ENCODE data around the gene PRKAG1. TPM values are rescaled to one million over a fixed set of nuclear protein-coding genes. Genes with fewer than 3 reads are reported as not detected.

PRKAG1 gene
- total RNA-seq, 4 donors from 2014 or later = 52.0 to 70.6 (median 64.3) TPM

DNA sequence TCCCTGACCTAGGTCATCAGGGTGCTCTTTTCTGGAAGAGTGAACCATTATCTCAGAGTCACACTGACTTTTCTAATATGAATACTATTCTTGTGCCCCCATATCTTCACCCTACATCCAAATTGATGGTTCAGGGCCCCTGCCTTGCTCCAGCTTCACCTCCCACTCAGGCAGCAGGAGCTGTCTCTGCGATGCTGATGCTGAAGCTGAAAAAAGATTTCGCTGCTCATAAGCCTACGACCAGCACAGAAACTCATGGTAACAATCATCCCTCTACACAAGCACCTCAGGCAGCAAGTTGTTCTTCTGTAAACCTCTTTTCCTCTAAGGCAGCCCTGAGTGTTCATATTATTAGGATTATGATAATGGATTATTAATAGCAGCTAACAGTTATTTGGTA, 64.5 kb downstream of the PRKAG1 start:
- Histone ChIP-seq H3K27ac (replicated peaks in 1 of 4) (no peak overlapping the region), H3K36me3 (peaks cover 0 to 22% (median 13%) of the 10 kb centered on the region in 4 donors), H3K4me3 (no peak overlapping the region), H3K4me1 (peaks cover 21 to 34% (median 31%) of the 10 kb centered on the region in 4 donors), H3K9me3 (no peaks in the 10 kb centered on the region), H3K27me3 (no peaks in the 10 kb centered on the region)
- intact Hi-C loops (cut with DNase I) = no loop called here
- WGBS = 96% methylated on average over 3 of the region's 3 CpGs
- DNase-seq (ENCODE audit: extremely low spot score) = no peak
- no peak for TF ChIP-seq EP300 (IDR thresholded peaks at IDR 0.05)
- TF ChIP-seq POLR2AphosphoS5 (IDR thresholded peaks at IDR 0.05) = no peak
- no peak for TF ChIP-seq POLR2A (IDR thresholded peaks at IDR 0.05; ENCODE audit: low read depth)
- TF ChIP-seq, protein P1, sequence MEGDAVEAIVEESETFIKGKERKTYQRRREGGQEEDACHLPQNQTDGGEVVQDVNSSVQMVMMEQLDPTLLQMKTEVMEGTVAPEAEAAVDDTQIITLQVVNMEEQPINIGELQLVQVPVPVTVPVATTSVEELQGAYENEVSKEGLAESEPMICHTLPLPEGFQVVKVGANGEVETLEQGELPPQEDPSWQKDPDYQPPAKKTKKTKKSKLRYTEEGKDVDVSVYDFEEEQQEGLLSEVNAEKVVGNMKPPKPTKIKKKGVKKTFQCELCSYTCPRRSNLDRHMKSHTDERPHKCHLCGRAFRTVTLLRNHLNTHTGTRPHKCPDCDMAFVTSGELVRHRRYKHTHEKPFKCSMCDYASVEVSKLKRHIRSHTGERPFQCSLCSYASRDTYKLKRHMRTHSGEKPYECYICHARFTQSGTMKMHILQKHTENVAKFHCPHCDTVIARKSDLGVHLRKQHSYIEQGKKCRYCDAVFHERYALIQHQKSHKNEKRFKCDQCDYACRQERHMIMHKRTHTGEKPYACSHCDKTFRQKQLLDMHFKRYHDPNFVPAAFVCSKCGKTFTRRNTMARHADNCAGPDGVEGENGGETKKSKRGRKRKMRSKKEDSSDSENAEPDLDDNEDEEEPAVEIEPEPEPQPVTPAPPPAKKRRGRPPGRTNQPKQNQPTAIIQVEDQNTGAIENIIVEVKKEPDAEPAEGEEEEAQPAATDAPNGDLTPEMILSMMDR (IDR thresholded peaks at IDR 0.05) = no peak

DNA sequence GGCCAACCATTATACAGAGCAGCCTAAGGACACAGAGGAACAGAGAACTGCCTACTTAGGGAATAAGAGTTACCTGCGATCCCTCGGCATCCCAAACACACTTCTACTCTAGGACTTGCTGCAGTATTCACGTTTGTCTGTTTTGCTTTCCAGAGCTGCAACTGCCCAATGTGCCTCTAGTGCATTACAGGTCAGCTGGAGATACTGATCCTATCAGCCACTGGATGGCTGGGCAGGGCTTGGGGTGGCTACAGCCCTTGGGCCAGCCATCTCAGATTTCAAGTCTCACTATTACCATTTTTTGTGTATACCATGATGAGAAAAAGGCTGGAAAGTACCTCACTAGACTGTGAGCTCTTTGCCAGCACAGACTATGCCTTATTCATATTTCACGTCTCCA, 65.9 kb downstream of the PRKAG1 start:
- no peaks in the 10 kb centered on the region for H3K27me3 ChIP-seq
- H3K4me1 ChIP-seq = peaks cover 19 to 31% (median 26%) of the 10 kb centered on the region in 4 donors
- H3K27ac ChIP-seq (replicated peaks in 1 of 4) = no peak overlapping the region
- no peak for DNase-seq (ENCODE audit: extremely low spot score)
- intact Hi-C loops (cut with DNase I) = no loop called here
- H3K4me3 ChIP-seq = no peak overlapping the region
- 88% methylated on average over 4 of the region's 4 CpGs for WGBS
- H3K9me3 ChIP-seq = no peaks in the 10 kb centered on the region
- TF ChIP-seq EP300 (IDR thresholded peaks at IDR 0.05) (no peak), POLR2AphosphoS5 (IDR thresholded peaks at IDR 0.05) (no peak), POLR2A (IDR thresholded peaks at IDR 0.05; ENCODE audit: low read depth) (no peak)
- TF ChIP-seq, protein P1 (IDR thresholded peaks at IDR 0.05) = no peak
- peaks cover 0 to 24% (median 17%) of the 10 kb centered on the region in 4 donors for H3K36me3 ChIP-seq

Small RNA genes within 50 kb of the gene (small RNA-seq; reads per million reads assigned to genes)
- gene RNU6-940P = 0 reads per million in 3 donors

Other genes with a start within 250 kb of the PRKAG1 start
- gene ADCY6, start 229.7 kb downstream of the PRKAG1 start, total RNA-seq = 10 to 100 TPM; 17.9 to 35.5 (median 24.0) TPM
- gene CACNB3, start 200.3 kb downstream of the PRKAG1 start, total RNA-seq = 10 to 100 TPM; 11.6 to 41.0 (median 28.4) TPM
- 10 to 100 TPM; 51.1 to 88.3 (median 74.1) TPM for gene DDX23, start 166.6 kb downstream of the PRKAG1 start, total RNA-seq
- 1 to 10 TPM in 1 of 4 donors, under 1 TPM in 2, not detected in 1; 0.29 to 6.5 (median 0.32) TPM for gene RND1, start 152.9 kb downstream of the PRKAG1 start, total RNA-seq
- 1 to 10 TPM; 4.9 to 8.1 (median 7.8) TPM for gene FKBP11, start 93.3 kb downstream of the PRKAG1 start, total RNA-seq
- 10 to 100 TPM; 42.8 to 71.9 (median 65.1) TPM for gene ARF3, start 61.3 kb downstream of the PRKAG1 start, total RNA-seq
- 1 to 10 TPM in 2 of 4 donors, under 1 TPM in 2; 0.92 to 1.8 (median 1.1) TPM for gene WNT10B, start 47.0 kb downstream of the PRKAG1 start, total RNA-seq
- gene WNT1, start 40.5 kb downstream of the PRKAG1 start, total RNA-seq = not detected
- gene DDN, start 19.4 kb downstream of the PRKAG1 start, total RNA-seq = under 1 TPM in 1 of 4 donors, not detected in 3; 0.11 TPM
- gene KMT2D, start 42.0 kb upstream of the PRKAG1 start, total RNA-seq = 10 to 100 TPM; 47.2 to 85.2 (median 76.2) TPM
- under 1 TPM in 2 of 4 donors, not detected in 2; 0.40 to 0.97 TPM for gene RHEBL1, start 51.2 kb upstream of the PRKAG1 start, total RNA-seq
- gene DHH, start 76.0 kb upstream of the PRKAG1 start, total RNA-seq = 1 to 10 TPM in 3 of 4 donors, under 1 TPM in 1; 0.66 to 3.0 (median 1.9) TPM
- 10 to 100 TPM; 24.7 to 54.0 (median 34.3) TPM for gene LMBR1L, start 92.1 kb upstream of the PRKAG1 start, total RNA-seq
- 1,000 to 10,000 TPM in 1 of 4 donors, 100 to 1,000 TPM in 3; 739 to 1,057 (median 846) TPM for gene TUBA1B, start 112.6 kb upstream of the PRKAG1 start, total RNA-seq
- gene TUBA1A, start 170.3 kb upstream of the PRKAG1 start, total RNA-seq = 1,000 to 10,000 TPM in 2 of 4 donors, 100 to 1,000 TPM in 2; 534 to 1,110 (median 887) TPM
- gene TUBA1C, start 246.3 kb upstream of the PRKAG1 start, total RNA-seq = 100 to 1,000 TPM; 129 to 190 (median 167) TPM